ENCODE results near the gene PDCD1. TPM values are rescaled to one million over a fixed set of nuclear protein-coding genes. Genes with fewer than 3 reads are reported as not detected.

The PDCD1 gene
- total and polyA plus RNA-seq, 7 experiments from 2014 or later, result 0.24 to 9.4 (median 0.85) TPM; not detected in 2

- no peaks in the 10 kb centered on the region for H3K9me3 ChIP-seq (ENCODE audit: control insufficient read depth in 2 of 3, low read length in 3 of 3)
- peaks cover 0 to 17% (median 0%) of the 10 kb centered on the region in 3 experiments for H3K36me3 ChIP-seq (ENCODE audit: control insufficient read depth in 2 of 3, insufficient read depth in 3 of 3, low read length in 3 of 3)
- Mint-ChIP-seq H3K36me3 (peaks cover 0 to 17% (median 2%) of the 10 kb centered on the region in 5 donors), H3K27ac (peak overlapping the region in 6 of 9 donors; percentile 25 to 84 (median 60)), H3K4me3 (no peak overlapping the region), H3K9me3 (peaks cover 0 to 2% (median 0%) of the 10 kb centered on the region in 11 donors), H3K27me3 (no peaks in the 10 kb centered on the region), H3K4me1 (peaks cover 3 to 23% (median 8%) of the 10 kb centered on the region in 7 donors)
- intact Hi-C loops (cut with micrococcal nuclease), result no loop called here
- CTCF ChIA-PET, result no interaction called here
- ATAC-seq (no peak), DNase-seq (peak in 1 of 9 donors; percentile 39)
- no peaks in the 10 kb centered on the region for H3K27me3 ChIP-seq (ENCODE audit: control insufficient read depth in 2 of 2, insufficient read depth in 2 of 2, low read length in 2 of 2)
- POLR2A ChIA-PET, result interaction anchor here (0.5 kb wide), 1 partner anchor 505 kb away, joined by 3 read pairs; no protein-coding TSS in a partner anchor
- no peak overlapping the region for H3K4me3 ChIP-seq (ENCODE audit: low read length)
- H3K4me1 ChIP-seq (ENCODE audit: control insufficient read depth in 2 of 2, insufficient read depth in 2 of 2, low read length in 2 of 2), result no peaks in the 10 kb centered on the region
- H3K27ac ChIP-seq (ENCODE audit: low read depth, low read length), result no peak overlapping the region
These were observed 37.3 kb upstream of the PDCD1 start for GRCh38 chr2:241895712-241896641.

GRCh38 chr2:241895427-241895711 lies 36.7 kb upstream of the PDCD1 start:
- CTCF ChIA-PET, result no interaction called here
- H3K27ac Mint-ChIP-seq, result no peak overlapping the region

DNA sequence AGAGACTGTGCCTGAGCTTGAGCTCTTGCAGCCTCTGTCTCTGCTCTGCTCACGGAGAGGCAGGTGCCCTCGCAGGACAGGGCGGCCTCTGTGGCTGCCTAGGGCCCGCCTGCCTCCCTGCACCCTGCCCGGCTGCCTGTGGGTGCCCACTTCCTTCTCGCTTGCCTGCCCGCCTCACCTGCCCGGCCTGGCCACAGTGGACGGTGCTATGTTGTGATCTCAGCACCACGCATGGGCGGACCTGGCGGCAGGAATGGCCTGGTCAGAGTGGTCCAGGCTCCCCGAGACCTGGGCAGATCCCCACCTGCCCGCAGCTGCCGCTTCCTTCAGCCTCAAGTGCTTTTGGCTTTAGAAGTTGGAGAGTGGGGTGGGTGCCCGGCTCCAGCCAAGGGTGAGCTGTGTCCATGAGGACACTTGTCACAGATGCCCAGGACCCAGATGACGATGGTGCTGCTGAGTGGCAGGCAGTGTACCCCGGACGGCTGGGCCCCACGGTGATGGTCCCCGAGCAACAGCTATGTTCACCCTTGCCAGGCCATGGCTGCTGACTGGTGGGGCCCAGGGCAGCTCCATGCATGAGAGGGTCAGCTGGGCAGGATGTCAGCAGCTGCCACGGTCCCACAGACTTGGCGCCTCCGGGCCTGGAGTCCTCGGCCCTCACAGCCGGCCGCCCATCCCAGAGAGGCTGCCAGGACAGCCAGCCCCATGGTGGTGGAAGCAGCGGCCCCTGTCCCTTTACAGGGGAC lies 36.2 kb upstream of the PDCD1 start:
- no peak overlapping the region for H3K27ac ChIP-seq (ENCODE audit: low read depth, low read length)
- no peaks in the 10 kb centered on the region for H3K27me3 ChIP-seq (ENCODE audit: control insufficient read depth in 2 of 2, insufficient read depth in 2 of 2, low read length in 2 of 2)
- ChIA-PET CTCF (no interaction called here), POLR2A (no interaction called here)
- Mint-ChIP-seq H3K4me1 (peaks cover 3 to 24% (median 8%) of the 10 kb centered on the region in 7 donors), H3K9me3 (peaks cover 0 to 2% (median 0%) of the 10 kb centered on the region in 11 donors), H3K36me3 (peaks cover 0 to 12% (median 4%) of the 10 kb centered on the region in 5 donors), H3K4me3 (no peak overlapping the region), H3K27ac (no peak overlapping the region), H3K27me3 (no peaks in the 10 kb centered on the region)
- intact Hi-C loops (cut with micrococcal nuclease), result no loop called here
- DNase-seq, result no peak
- H3K4me3 ChIP-seq (ENCODE audit: low read length), result no peak overlapping the region
- ATAC-seq, result peak; percentile 6
- H3K36me3 ChIP-seq (ENCODE audit: control insufficient read depth in 2 of 3, insufficient read depth in 3 of 3, low read length in 3 of 3), result peaks cover 0 to 23% (median 0%) of the 10 kb centered on the region in 3 experiments
- H3K4me1 ChIP-seq (ENCODE audit: control insufficient read depth in 2 of 2, insufficient read depth in 2 of 2, low read length in 2 of 2), result no peaks in the 10 kb centered on the region
- no peaks in the 10 kb centered on the region for H3K9me3 ChIP-seq (ENCODE audit: control insufficient read depth in 2 of 3, low read length in 3 of 3)

More at GRCh38 chr2:241895427-241895711, 36.7 kb upstream of the PDCD1 start:
- Histone ChIP-seq H3K27ac (ENCODE audit: low read depth, low read length) (no peak overlapping the region), H3K4me1 (ENCODE audit: control insufficient read depth in 2 of 2, insufficient read depth in 2 of 2, low read length in 2 of 2) (no peaks in the 10 kb centered on the region), H3K9me3 (ENCODE audit: control insufficient read depth in 2 of 3, low read length in 3 of 3) (no peaks in the 10 kb centered on the region), H3K4me3 (ENCODE audit: low read length) (no peak overlapping the region), H3K36me3 (ENCODE audit: control insufficient read depth in 2 of 3, insufficient read depth in 3 of 3, low read length in 3 of 3) (peaks cover 0 to 23% (median 0%) of the 10 kb centered on the region in 3 experiments), H3K27me3 (ENCODE audit: control insufficient read depth in 2 of 2, insufficient read depth in 2 of 2, low read length in 2 of 2) (no peaks in the 10 kb centered on the region)
- H3K4me1 Mint-ChIP-seq, result peaks cover 3 to 23% (median 8%) of the 10 kb centered on the region in 7 donors
- ATAC-seq (no peak), DNase-seq (no peak)
- H3K4me3 Mint-ChIP-seq, result no peak overlapping the region
- H3K36me3 Mint-ChIP-seq, result peaks cover 0 to 12% (median 2%) of the 10 kb centered on the region in 5 donors
- intact Hi-C loops (cut with micrococcal nuclease), result no loop called here
- peaks cover 0 to 2% (median 0%) of the 10 kb centered on the region in 11 donors for H3K9me3 Mint-ChIP-seq
- POLR2A ChIA-PET, result no interaction called here
- H3K27me3 Mint-ChIP-seq, result no peaks in the 10 kb centered on the region

DNA sequence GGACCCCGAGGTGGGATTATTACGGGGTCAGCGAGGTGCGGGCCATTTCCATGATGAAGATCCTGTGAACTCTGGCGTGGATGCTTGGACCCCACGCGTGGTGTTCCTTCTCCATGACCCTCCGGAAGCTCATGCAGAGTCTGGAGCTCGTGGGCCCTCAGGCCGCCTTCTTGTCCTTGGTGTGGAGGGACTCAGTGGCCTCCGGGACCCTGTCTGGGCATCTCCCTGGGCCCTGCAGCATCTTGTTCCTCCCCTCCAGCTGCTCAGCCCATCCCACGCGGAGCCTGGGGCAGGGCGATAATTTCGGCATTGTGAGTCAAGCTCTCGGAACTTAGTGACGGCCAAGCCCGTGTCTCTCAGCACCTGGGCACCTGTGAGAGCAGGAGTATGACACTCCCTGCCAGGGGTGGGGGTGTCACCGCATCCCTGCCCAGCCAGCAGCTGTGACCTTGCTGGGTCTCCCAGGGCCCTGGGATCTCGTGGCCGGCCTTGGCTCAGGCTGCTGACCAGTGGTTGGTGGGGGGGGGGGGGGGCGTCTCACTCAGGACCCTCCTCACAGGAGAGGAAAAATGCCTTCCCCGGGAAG lies 35.5 kb upstream of the PDCD1 start:
- H3K27ac Mint-ChIP-seq, result peak overlapping the region in 2 of 9 donors; percentile 12 to 14
- Histone ChIP-seq H3K9me3 (ENCODE audit: control insufficient read depth in 2 of 3, low read length in 3 of 3) (no peaks in the 10 kb centered on the region), H3K27me3 (ENCODE audit: control insufficient read depth in 2 of 2, insufficient read depth in 2 of 2, low read length in 2 of 2) (no peaks in the 10 kb centered on the region), H3K27ac (ENCODE audit: low read depth, low read length) (no peak overlapping the region), H3K36me3 (ENCODE audit: control insufficient read depth in 2 of 3, insufficient read depth in 3 of 3, low read length in 3 of 3) (peaks cover 0 to 19% (median 0%) of the 10 kb centered on the region in 3 experiments), H3K4me1 (ENCODE audit: control insufficient read depth in 2 of 2, insufficient read depth in 2 of 2, low read length in 2 of 2) (no peaks in the 10 kb centered on the region), H3K4me3 (ENCODE audit: low read length) (no peak overlapping the region)
- DNase-seq (no peak), ATAC-seq (no peak)
- ChIA-PET CTCF (no interaction called here), POLR2A (no interaction called here)
- H3K4me1 Mint-ChIP-seq, result peaks cover 3 to 31% (median 15%) of the 10 kb centered on the region in 7 donors
- peaks cover 0 to 13% (median 4%) of the 10 kb centered on the region in 5 donors for H3K36me3 Mint-ChIP-seq
- H3K9me3 Mint-ChIP-seq, result peaks cover 0 to 2% (median 0%) of the 10 kb centered on the region in 11 donors
- H3K4me3 Mint-ChIP-seq, result no peak overlapping the region
- intact Hi-C loops (cut with micrococcal nuclease), result no loop called here
- H3K27me3 Mint-ChIP-seq, result no peaks in the 10 kb centered on the region

- ChIA-PET CTCF (no interaction called here), POLR2A (no interaction called here)
- Mint-ChIP-seq H3K4me1 (peaks cover 3 to 36% (median 20%) of the 10 kb centered on the region in 7 donors), H3K27me3 (no peaks in the 10 kb centered on the region), H3K9me3 (peaks cover 0 to 2% (median 0%) of the 10 kb centered on the region in 11 donors), H3K27ac (peak overlapping the region in 1 of 9 donors; percentile 12), H3K4me3 (no peak overlapping the region), H3K36me3 (peaks cover 0 to 13% (median 4%) of the 10 kb centered on the region in 5 donors)
- Histone ChIP-seq H3K27me3 (ENCODE audit: control insufficient read depth in 2 of 2, insufficient read depth in 2 of 2, low read length in 2 of 2) (no peaks in the 10 kb centered on the region), H3K4me1 (ENCODE audit: control insufficient read depth in 2 of 2, insufficient read depth in 2 of 2, low read length in 2 of 2) (peaks cover 0 to 5% of the 10 kb centered on the region in 2 donors), H3K9me3 (ENCODE audit: control insufficient read depth in 2 of 3, low read length in 3 of 3) (no peaks in the 10 kb centered on the region), H3K36me3 (ENCODE audit: control insufficient read depth in 2 of 3, insufficient read depth in 3 of 3, low read length in 3 of 3) (peaks cover 0 to 16% (median 0%) of the 10 kb centered on the region in 3 experiments), H3K27ac (ENCODE audit: low read depth, low read length) (no peak overlapping the region), H3K4me3 (ENCODE audit: low read length) (no peak overlapping the region)
- DNase-seq, result no peak
- no peak for ATAC-seq
- intact Hi-C loops (cut with micrococcal nuclease), result no loop called here
These were observed 34.6 kb upstream of the PDCD1 start for GRCh38 chr2:241893265-241893664.

GRCh38 chr2:241892299-241893137 lies 33.8 kb upstream of the PDCD1 start:
- H3K27me3 ChIP-seq (ENCODE audit: control insufficient read depth in 2 of 2, insufficient read depth in 2 of 2, low read length in 2 of 2), result no peaks in the 10 kb centered on the region
- peaks cover 4 to 5% of the 10 kb centered on the region in 2 donors for H3K4me1 ChIP-seq (ENCODE audit: control insufficient read depth in 2 of 2, insufficient read depth in 2 of 2, low read length in 2 of 2)
- H3K27ac ChIP-seq (ENCODE audit: low read depth, low read length), result no peak overlapping the region
- CTCF ChIA-PET, result no interaction called here
- no peak overlapping the region for H3K4me3 ChIP-seq (ENCODE audit: low read length)
- ATAC-seq, result no peak
- peaks cover 0 to 17% (median 9%) of the 10 kb centered on the region in 5 donors for H3K36me3 Mint-ChIP-seq
- no peaks in the 10 kb centered on the region for H3K9me3 ChIP-seq (ENCODE audit: control insufficient read depth in 2 of 3, low read length in 3 of 3)
- no peaks in the 10 kb centered on the region for H3K27me3 Mint-ChIP-seq
- POLR2A ChIA-PET, result no interaction called here
- peaks cover 0 to 2% (median 0%) of the 10 kb centered on the region in 11 donors for H3K9me3 Mint-ChIP-seq
- DNase-seq, result no peak
- peaks cover 6 to 41% (median 25%) of the 10 kb centered on the region in 7 donors for H3K4me1 Mint-ChIP-seq
- intact Hi-C loops (cut with micrococcal nuclease), result no loop called here
- peaks cover 0 to 16% (median 0%) of the 10 kb centered on the region in 3 experiments for H3K36me3 ChIP-seq (ENCODE audit: control insufficient read depth in 2 of 3, insufficient read depth in 3 of 3, low read length in 3 of 3)
- H3K27ac Mint-ChIP-seq, result peak overlapping the region in 1 of 9 donors; percentile 24
- H3K4me3 Mint-ChIP-seq, result no peak overlapping the region

Data from naive thymus-derived CD4-positive, alpha-beta T cell (primary cell).